NCI-H128 (cell line): ENCODE data around the gene FGR.
A peak's percentile ranks its signal among the peaks of the same experiment; 100 is the strongest.

ENCODE experiments used
- DNase-seq: peaks from one replicate; lab custom pipeline; 2025; ENCODE audit not compliant: unreplicated experiment; lab: John Stamatoyannopoulos, UW

FGR gene

GRCh38 chr1:27601771-27602461 lies 33.1 kb downstream of the FGR start:
- no peak for DNase-seq

- no peak for DNase-seq
These were observed 33.6 kb downstream of the FGR start for GRCh38 chr1:27601321-27601770.

DNA sequence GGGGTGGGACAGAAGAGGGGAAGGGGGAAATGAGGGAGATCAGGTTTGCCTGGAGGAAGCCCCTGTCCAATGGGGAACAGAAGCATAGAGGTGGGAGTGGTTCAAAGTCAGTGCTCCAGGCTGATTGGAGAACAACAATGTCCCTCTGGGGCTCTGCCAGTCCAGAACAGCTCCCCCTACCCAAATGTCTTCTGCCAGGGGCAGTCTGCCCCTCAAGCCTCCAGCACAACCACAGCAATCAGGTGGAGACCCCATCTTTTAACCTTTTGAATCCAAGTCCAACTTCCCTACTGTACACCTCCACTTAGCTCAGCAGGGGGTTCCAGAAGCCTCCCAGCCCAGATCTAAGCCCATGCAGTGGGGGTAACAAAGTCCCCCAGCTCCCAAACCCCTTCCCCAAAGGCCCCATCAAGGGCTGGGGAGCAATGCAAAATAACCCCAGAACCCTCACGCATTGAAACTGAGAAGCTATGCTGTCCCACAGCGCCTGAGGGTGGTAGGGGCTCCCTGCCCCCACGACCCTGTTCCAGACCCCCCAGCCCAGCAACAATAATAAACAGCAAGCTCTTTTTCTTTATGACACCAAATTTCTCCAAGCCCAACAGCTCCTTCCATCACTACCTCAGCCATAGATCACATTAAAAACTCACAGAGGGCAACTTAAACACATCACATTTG lies 34.3 kb downstream of the FGR start:
- DNase-seq: no peak

GRCh38 chr1:27599605-27600497 lies 35.1 kb downstream of the FGR start:
- DNase-seq: no peak

GRCh38 chr1:27598902-27599528 lies 36.0 kb downstream of the FGR start:
- DNase-seq: peak; percentile 23

GRCh38 chr1:27598295-27598687 lies 36.7 kb downstream of the FGR start:
- DNase-seq: no peak

DNA sequence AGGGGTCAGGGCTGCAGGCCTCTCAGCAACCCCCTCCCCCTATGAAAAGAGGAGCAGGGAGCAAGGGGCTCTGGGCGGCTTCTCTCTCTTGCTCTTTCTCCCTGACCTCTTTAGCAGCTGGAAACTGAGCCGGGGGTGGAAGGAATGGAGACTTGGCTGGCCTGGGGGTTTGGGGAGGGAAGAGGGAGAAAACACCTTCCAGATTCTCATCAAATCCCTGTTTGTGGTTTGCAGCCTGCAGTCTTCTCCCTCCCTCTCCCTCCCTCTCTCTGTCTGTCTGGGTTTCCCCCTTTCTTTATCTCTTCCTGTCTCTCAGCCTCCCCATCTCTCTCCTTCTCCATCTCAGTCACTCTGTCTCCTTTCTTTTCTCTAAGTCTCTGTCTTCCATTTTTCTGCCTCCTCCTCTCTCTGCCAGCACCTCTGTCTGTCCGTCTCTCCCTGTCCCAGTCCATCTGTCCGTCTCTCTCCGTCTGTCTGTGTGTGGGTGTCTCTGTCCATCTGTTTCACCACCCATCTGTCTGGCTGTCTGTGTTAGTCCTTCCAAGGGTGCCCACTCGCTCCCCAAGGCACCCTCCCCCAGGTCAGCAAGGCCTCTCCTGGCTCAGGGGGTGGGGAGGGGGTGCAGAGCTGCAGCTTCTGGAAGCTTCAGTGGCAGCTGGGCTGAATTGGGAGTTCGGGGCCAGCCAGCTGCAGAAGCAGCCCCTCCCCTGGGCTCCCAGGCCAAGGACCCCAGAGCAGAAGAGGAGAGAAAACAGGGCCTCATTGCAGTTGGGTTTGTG lies 37.3 kb downstream of the FGR start:
- DNase-seq: no peak

GRCh38 chr1:27596986-27597385 lies 38.0 kb downstream of the FGR start:
- no peak for DNase-seq

GRCh38 chr1:27596261-27596660 lies 38.7 kb downstream of the FGR start:
- DNase-seq: no peak

GRCh38 chr1:27595597-27595996 lies 39.4 kb downstream of the FGR start:
- no peak for DNase-seq

GRCh38 chr1:27594564-27595510 lies 40.1 kb downstream of the FGR start:
- DNase-seq: no peak

- DNase-seq: no peak
These were observed 41.1 kb downstream of the FGR start for GRCh38 chr1:27593678-27594563.

GRCh38 chr1:27592931-27593677 lies 41.9 kb downstream of the FGR start:
- DNase-seq: no peak

GRCh38 chr1:27592232-27592930 lies 42.6 kb downstream of the FGR start:
- DNase-seq: no peak

DNA sequence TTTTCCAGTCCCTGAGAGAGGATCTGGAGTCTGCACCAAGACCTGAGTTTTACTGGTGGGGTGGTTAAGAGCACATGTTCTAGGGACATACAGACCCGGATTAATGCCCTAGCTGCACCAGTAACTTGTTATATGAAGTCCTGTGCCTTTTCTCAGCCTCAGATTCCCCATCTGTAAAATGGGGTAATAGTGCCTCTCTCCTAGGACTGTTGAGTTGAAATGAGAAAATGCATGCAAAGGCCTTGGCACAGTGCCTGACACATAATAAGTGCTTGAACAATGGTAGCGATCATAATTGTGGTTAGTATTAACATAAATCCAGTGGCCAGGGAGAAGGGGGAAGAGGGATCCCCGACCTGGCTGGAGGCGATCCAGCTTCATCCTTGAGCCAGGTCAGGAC lies 43.4 kb downstream of the FGR start:
- DNase-seq: no peak

GRCh38 chr1:27590917-27591508 lies 44.0 kb downstream of the FGR start:
- no peak for DNase-seq
